HL-60/S4 (cell line): Measurements from ENCODE around the gene GPR65.

Experiments
- in situ Hi-C: fragments of 300-500 bp; cut with MboI; formaldehyde crosslinking; loops from 2 replicates; pipeline ENCODE4 v1.14.3; 2022; ENCODE audit warnings: low sequenced_read_pairs

Gene GPR65

GRCh38 chr14:88032373-88032772, 27.4 kb downstream of the GPR65 start:
- in situ Hi-C loops = no loop called here

GRCh38 chr14:88034076-88034475, 29.1 kb downstream of the GPR65 start:
- in situ Hi-C loops = no loop called here

- in situ Hi-C loops = no loop called here
These were observed 31.5 kb downstream of the GPR65 start for GRCh38 chr14:88036422-88036821.

GRCh38 chr14:88037325-88037724, 32.4 kb downstream of the GPR65 start:
- in situ Hi-C loops = no loop called here

- in situ Hi-C loops = no loop called here
These were observed 34.3 kb downstream of the GPR65 start for GRCh38 chr14:88039197-88039596.

GRCh38 chr14:88040146-88040545, 35.2 kb downstream of the GPR65 start:
- in situ Hi-C loops = no loop called here

GRCh38 chr14:88043529-88044443, 38.9 kb downstream of the GPR65 start:
- in situ Hi-C loops = no loop called here

- in situ Hi-C loops = no loop called here
These were observed 39.5 kb downstream of the GPR65 start for GRCh38 chr14:88044444-88044758.

GRCh38 chr14:88044776-88045446, 40.0 kb downstream of the GPR65 start:
- in situ Hi-C loops = no loop called here

- in situ Hi-C loops = no loop called here
These were observed 40.8 kb downstream of the GPR65 start for GRCh38 chr14:88045705-88046104.

GRCh38 chr14:88048351-88048750, 43.4 kb downstream of the GPR65 start:
- in situ Hi-C loops = no loop called here

GRCh38 chr14:88049266-88049665, 44.3 kb downstream of the GPR65 start:
- in situ Hi-C loops = no loop called here

GRCh38 chr14:88049936-88050335, 45.0 kb downstream of the GPR65 start:
- in situ Hi-C loops = no loop called here

GRCh38 chr14:88060576-88060975, 55.6 kb downstream of the GPR65 start:
- in situ Hi-C loops = no loop called here

GRCh38 chr14:88063811-88064210, 58.9 kb downstream of the GPR65 start:
- in situ Hi-C loops = no loop called here
